ENCODE data around the gene POU2AF1.

DNA sequence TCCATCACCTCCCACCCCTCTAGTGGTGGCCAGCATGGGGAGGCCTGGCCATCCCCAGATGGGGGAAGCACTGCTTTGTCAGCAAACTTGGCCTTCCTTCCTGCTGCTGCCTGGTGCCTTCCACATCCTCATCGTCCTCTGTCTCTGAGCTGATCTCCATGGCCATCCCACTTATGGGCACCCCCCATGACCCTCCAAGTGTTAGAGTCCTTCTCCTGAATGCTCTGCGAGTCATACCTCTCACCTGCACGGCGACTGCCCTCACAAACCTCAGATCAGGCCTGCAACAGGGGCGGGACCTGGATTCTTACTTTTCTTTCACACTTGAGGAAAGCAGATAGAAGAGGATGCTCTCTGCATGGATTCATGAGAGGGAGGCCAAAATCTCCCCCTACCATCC lies 24.0 kb downstream of the POU2AF1 start:
- TF ChIP-seq BRCA1 (IDR thresholded peaks at IDR 0.05; ENCODE audit: low read depth, low read length) = no peak
- TF ChIP-seq EP300 (IDR thresholded peaks at IDR 0.05; ENCODE audit: borderline replicate concordance in 1 of 2, low read depth in 2 of 2, low read length in 2 of 2) = no peak
- TF ChIP-seq, protein P1, sequence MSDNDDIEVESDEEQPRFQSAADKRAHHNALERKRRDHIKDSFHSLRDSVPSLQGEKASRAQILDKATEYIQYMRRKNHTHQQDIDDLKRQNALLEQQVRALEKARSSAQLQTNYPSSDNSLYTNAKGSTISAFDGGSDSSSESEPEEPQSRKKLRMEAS (IDR thresholded peaks at IDR 0.05) = no peak
- TF ChIP-seq, protein P2, sequence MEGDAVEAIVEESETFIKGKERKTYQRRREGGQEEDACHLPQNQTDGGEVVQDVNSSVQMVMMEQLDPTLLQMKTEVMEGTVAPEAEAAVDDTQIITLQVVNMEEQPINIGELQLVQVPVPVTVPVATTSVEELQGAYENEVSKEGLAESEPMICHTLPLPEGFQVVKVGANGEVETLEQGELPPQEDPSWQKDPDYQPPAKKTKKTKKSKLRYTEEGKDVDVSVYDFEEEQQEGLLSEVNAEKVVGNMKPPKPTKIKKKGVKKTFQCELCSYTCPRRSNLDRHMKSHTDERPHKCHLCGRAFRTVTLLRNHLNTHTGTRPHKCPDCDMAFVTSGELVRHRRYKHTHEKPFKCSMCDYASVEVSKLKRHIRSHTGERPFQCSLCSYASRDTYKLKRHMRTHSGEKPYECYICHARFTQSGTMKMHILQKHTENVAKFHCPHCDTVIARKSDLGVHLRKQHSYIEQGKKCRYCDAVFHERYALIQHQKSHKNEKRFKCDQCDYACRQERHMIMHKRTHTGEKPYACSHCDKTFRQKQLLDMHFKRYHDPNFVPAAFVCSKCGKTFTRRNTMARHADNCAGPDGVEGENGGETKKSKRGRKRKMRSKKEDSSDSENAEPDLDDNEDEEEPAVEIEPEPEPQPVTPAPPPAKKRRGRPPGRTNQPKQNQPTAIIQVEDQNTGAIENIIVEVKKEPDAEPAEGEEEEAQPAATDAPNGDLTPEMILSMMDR (IDR thresholded peaks at IDR 0.05; ENCODE audit: control extremely low read depth in 1 of 3, insufficient read depth in 1 of 3, low read depth in 1 of 3, low read length in 3 of 3) = no peak
- TF ChIP-seq CBX8 (IDR thresholded peaks at IDR 0.05; ENCODE audit: borderline replicate concordance, low read depth, low read length) = no peak
- no peak for TF ChIP-seq KDM5A (IDR thresholded peaks at IDR 0.05; ENCODE audit: low read length)
- no peak for TF ChIP-seq SIX5 (IDR thresholded peaks at IDR 0.05; ENCODE audit: low read depth, low read length)

Measured in H1 (cell line).